Activated CD4-positive, alpha-beta T cell treated with anti-CD3 and anti-CD28 coated beads for 36 hours (primary cell): Measurements from ENCODE around the gene HBG2. TPM values are rescaled to one million over a fixed set of nuclear protein-coding genes. Genes with fewer than 3 reads are reported as not detected.

Source experiments
- ATAC-seq: fragments of 200-7000 bp; cut with Tn5 transposase; one replicate; pipeline ENCODE4 v1.10.0; 2021; ENCODE audit warnings: mild to moderate bottlenecking, moderate library complexity
- CTCF ChIA-PET: fragments of 350-600 bp; sonication (Branson Sonifier 250); formaldehyde crosslinking; loops from one replicate; lab custom pipeline; 2021; ENCODE audit warnings: antibody characterized with exemption; lab: Charles Lee
- POLR2A ChIA-PET: fragments of 350-600 bp; sonication (Branson Sonifier 250); formaldehyde crosslinking; loops from one replicate; lab custom pipeline; 2021; ENCODE audit warnings: antibody characterized with exemption, inconsistent platforms; lab: Charles Lee
- DNase-seq: peaks from one replicate; pipeline ENCODE4 v3.0.0-alpha.2; 2020
- H3K27ac Mint-ChIP-seq: one replicate; pipeline ENCODE4 v1.8.0; 2021; ENCODE audit warnings: mixed read lengths
- H3K27me3 Mint-ChIP-seq: one replicate; pipeline ENCODE4 v1.8.0; 2021; ENCODE audit warnings: mixed read lengths
- H3K36me3 Mint-ChIP-seq: one replicate; pipeline ENCODE4 v1.8.0; 2021; ENCODE audit warnings: low read depth, mixed read lengths
- H3K4me1 Mint-ChIP-seq: one replicate; pipeline ENCODE4 v1.8.0; 2021; ENCODE audit warnings: mixed read lengths
- H3K4me3 Mint-ChIP-seq: one replicate; pipeline ENCODE4 v1.8.0; 2021; ENCODE audit warnings: mild to moderate bottlenecking, moderate library complexity, mixed read lengths
- H3K9me3 Mint-ChIP-seq: one replicate; pipeline ENCODE4 v1.8.0; 2021; ENCODE audit warnings: low read depth, mixed read lengths
- intact Hi-C, 2 experiments: fragments of 100-400 bp; cut with DNase I in 1 of 2; cut with micrococcal nuclease in 1 of 2; formaldehyde crosslinking; loops; one replicate each; pipeline versions ENCODE4 v1.14.2 to v1.15.1; 2022 to 2024; cut with DNase I, micrococcal nuclease
- total RNA-seq, 2 experiments: library from RNA; stranded (reverse); gene quantifications; one replicate each; pipeline ENCODE4 v1.2.3, GENCODE V29; 2021

HBG2 gene
- total RNA-seq, 2 experiments from 2014 or later, result not detected

GRCh38 chr11:5246772-5247471 is 7.7 kb downstream of the HBG2 start:
- Mint-ChIP-seq H3K4me3 (no peak overlapping the region), H3K27me3 (peaks cover 6% of the 10 kb centered on the region), H3K9me3 (no peaks in the 10 kb centered on the region), H3K36me3 (no peaks in the 10 kb centered on the region), H3K4me1 (no peaks in the 10 kb centered on the region), H3K27ac (no peak overlapping the region)
- ATAC-seq (no peak), DNase-seq (no peak)
- CTCF ChIA-PET, result no interaction called here
- intact Hi-C loops, result no loop called here
- POLR2A ChIA-PET, result no interaction called here

DNA sequence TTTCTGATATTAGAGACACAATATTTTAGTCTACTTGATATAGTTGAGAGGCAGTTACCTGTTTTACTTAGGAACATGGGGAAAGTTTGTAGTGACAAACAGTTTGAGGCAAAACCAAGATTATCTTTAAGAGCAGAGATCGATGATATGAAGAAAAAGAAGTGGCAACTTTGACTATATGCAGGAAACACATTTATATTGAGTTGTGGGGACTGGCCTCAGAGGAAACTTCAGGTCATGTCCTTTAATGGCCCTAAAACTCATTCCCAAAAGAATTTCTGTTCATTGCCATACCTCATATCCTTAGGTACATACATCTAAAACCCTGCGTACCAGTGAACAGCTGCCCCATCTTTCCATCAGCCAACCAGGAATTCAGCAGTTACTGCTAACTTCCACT is 9.4 kb downstream of the HBG2 start:
- Mint-ChIP-seq H3K36me3 (no peaks in the 10 kb centered on the region), H3K27ac (no peak overlapping the region), H3K4me3 (no peak overlapping the region), H3K27me3 (peaks cover 6% of the 10 kb centered on the region), H3K9me3 (no peaks in the 10 kb centered on the region), H3K4me1 (no peaks in the 10 kb centered on the region)
- ATAC-seq (no peak), DNase-seq (no peak)
- POLR2A ChIA-PET, result no interaction called here
- intact Hi-C loops, result no loop called here
- CTCF ChIA-PET, result no interaction called here

DNA sequence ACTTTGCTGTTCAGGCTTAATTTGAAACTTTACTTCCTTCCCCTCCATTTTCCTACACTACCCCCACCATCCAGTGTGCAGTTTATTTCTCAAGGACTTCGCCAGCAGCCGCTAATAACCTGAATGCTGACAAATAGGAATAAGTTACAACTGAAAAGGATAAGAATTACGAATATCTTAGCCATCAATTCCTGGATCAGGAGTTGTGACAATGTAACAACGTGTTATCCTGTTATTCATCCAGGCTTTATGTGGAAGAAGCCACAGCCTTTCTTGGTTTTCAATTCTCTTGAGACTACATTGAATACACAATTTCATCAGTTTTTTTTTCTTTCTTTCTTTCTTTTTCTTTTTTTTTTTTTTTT is 10.8 kb downstream of the HBG2 start:
- ChIA-PET POLR2A (no interaction called here), CTCF (no interaction called here)
- Mint-ChIP-seq H3K27ac (no peak overlapping the region), H3K36me3 (no peaks in the 10 kb centered on the region), H3K4me3 (no peak overlapping the region), H3K4me1 (no peaks in the 10 kb centered on the region), H3K27me3 (peaks cover 4% of the 10 kb centered on the region), H3K9me3 (no peaks in the 10 kb centered on the region)
- DNase-seq (no peak), ATAC-seq (no peak)
- intact Hi-C loops, result no loop called here

GRCh38 chr11:5242933-5243815 is 11.4 kb downstream of the HBG2 start:
- intact Hi-C loops, result no loop called here
- Mint-ChIP-seq H3K4me3 (no peak overlapping the region), H3K27me3 (peaks cover 8% of the 10 kb centered on the region), H3K27ac (no peak overlapping the region), H3K4me1 (no peaks in the 10 kb centered on the region), H3K9me3 (no peaks in the 10 kb centered on the region), H3K36me3 (no peaks in the 10 kb centered on the region)
- DNase-seq (peak; percentile 9), ATAC-seq (no peak)
- CTCF ChIA-PET, result no interaction called here
- POLR2A ChIA-PET, result no interaction called here

DNA sequence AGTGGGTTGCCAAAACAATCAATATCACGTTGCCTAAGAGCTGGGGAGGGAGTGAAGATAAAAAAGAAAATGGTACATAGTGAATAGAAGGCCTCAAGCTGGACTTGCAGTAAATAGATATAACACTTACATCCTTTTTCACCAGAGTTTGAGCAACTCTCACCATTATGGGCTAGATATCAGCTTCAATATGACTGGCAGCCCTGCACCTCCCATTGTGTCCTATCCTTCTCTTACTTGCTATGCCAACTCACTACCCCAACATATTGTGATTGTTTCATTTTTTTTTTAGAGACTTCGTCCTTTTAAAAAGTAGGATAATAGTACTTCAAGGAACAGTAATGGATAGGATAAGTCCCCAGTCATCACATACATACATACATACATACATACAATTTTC is 12.4 kb downstream of the HBG2 start:
- Mint-ChIP-seq H3K27me3 (peaks cover 8% of the 10 kb centered on the region), H3K27ac (no peak overlapping the region), H3K9me3 (no peaks in the 10 kb centered on the region), H3K4me1 (no peaks in the 10 kb centered on the region), H3K36me3 (no peaks in the 10 kb centered on the region), H3K4me3 (no peak overlapping the region)
- CTCF ChIA-PET, result no interaction called here
- DNase-seq, result no peak
- intact Hi-C loops, result no loop called here
- no peak for ATAC-seq
- POLR2A ChIA-PET, result no interaction called here

- ChIA-PET CTCF (no interaction called here), POLR2A (no interaction called here)
- Mint-ChIP-seq H3K4me1 (no peaks in the 10 kb centered on the region), H3K4me3 (no peak overlapping the region), H3K36me3 (no peaks in the 10 kb centered on the region), H3K9me3 (no peaks in the 10 kb centered on the region), H3K27ac (no peak overlapping the region), H3K27me3 (peaks cover 8% of the 10 kb centered on the region)
- ATAC-seq (no peak), DNase-seq (no peak)
- intact Hi-C loops, result no loop called here
Measured at GRCh38 chr11:5241458-5241857, 13.1 kb downstream of the HBG2 start.

DNA sequence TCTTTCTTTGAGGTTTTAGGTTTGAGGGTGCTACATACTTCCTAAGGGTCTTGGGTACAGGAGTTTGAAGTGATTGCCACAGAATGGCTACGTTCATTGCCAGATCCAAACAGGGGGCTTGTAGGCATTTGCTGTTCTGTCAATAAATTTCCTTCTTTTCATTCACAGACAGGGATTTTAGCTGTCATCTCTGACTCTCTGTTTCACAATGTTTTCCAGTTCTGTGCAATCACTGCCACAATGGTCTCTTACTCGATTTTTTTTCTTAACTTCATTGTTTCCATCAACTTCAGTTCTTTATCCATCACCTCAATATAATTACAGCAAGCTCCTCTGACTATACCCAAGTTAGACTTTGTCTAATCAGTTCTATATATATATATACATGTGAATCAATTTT is 14.1 kb downstream of the HBG2 start:
- Mint-ChIP-seq H3K27me3 (peaks cover 8% of the 10 kb centered on the region), H3K9me3 (no peaks in the 10 kb centered on the region), H3K36me3 (no peaks in the 10 kb centered on the region), H3K4me1 (no peaks in the 10 kb centered on the region), H3K4me3 (no peak overlapping the region), H3K27ac (no peak overlapping the region)
- DNase-seq, result no peak
- no peak for ATAC-seq
- intact Hi-C loops, result no loop called here
- CTCF ChIA-PET, result no interaction called here
- POLR2A ChIA-PET, result no interaction called here

DNA sequence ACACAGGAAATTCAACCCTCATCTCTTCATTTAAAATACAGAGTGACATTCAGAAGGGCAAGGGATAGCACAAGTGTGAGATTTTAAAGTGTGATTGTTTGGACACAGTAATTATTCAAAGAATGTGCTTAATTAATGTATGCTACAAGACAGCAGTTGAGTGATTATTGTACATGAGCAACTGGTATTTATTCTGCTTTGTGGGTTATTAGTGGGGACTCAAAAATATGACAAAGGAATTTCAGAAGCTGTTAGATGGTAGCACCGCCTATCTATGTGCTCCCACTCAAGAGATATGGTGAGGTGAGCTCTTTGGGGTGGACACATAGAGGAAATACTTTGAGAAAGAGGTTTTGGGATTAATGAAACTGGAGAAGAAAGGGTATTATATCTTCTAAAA is 14.5 kb downstream of the HBG2 start:
- Mint-ChIP-seq H3K27ac (no peak overlapping the region), H3K4me3 (no peak overlapping the region), H3K27me3 (peaks cover 8% of the 10 kb centered on the region), H3K36me3 (no peaks in the 10 kb centered on the region), H3K4me1 (no peaks in the 10 kb centered on the region), H3K9me3 (no peaks in the 10 kb centered on the region)
- ChIA-PET POLR2A (no interaction called here), CTCF (no interaction called here)
- intact Hi-C loops, result no loop called here
- ATAC-seq (no peak), DNase-seq (no peak)

DNA sequence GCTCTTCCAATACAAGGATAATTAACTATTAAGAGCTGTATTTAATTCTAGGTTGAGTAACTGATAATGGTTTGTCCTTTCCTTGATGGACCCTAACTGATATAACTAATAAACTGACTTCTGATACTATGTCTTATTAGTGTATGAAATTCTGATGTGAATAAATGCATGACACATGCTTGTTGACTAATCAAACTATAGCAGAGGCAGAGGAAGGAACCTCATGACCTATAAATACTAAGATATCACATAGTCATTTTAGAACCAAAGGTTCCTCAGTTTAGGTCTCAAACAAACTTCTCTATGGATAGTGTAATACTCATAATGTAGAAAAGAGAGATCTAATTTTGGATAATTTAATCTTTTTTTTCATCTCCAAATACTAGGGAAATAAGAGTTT is 15.5 kb downstream of the HBG2 start:
- Mint-ChIP-seq H3K4me1 (no peaks in the 10 kb centered on the region), H3K27me3 (peaks cover 3% of the 10 kb centered on the region), H3K36me3 (no peaks in the 10 kb centered on the region), H3K4me3 (no peak overlapping the region), H3K9me3 (no peaks in the 10 kb centered on the region), H3K27ac (no peak overlapping the region)
- intact Hi-C loops, result no loop called here
- POLR2A ChIA-PET, result no interaction called here
- CTCF ChIA-PET, result no interaction called here
- no peak for ATAC-seq
- DNase-seq, result no peak

GRCh38 chr11:5238486-5238885 is 16.1 kb downstream of the HBG2 start:
- Mint-ChIP-seq H3K27me3 (peaks cover 3% of the 10 kb centered on the region), H3K4me1 (no peaks in the 10 kb centered on the region), H3K27ac (no peak overlapping the region), H3K36me3 (no peaks in the 10 kb centered on the region), H3K9me3 (no peaks in the 10 kb centered on the region), H3K4me3 (no peak overlapping the region)
- intact Hi-C loops, result no loop called here
- CTCF ChIA-PET, result no interaction called here
- POLR2A ChIA-PET, result no interaction called here
- DNase-seq (no peak), ATAC-seq (no peak)

- no peaks in the 10 kb centered on the region for H3K4me1 Mint-ChIP-seq
- ChIA-PET POLR2A (no interaction called here), CTCF (no interaction called here)
- no peaks in the 10 kb centered on the region for H3K9me3 Mint-ChIP-seq
- DNase-seq, result no peak
- H3K27me3 Mint-ChIP-seq, result peaks cover 3% of the 10 kb centered on the region
- intact Hi-C loops, result no loop called here
- no peaks in the 10 kb centered on the region for H3K36me3 Mint-ChIP-seq
- H3K27ac Mint-ChIP-seq, result no peak overlapping the region
- no peak for ATAC-seq
- no peak overlapping the region for H3K4me3 Mint-ChIP-seq
Measured at GRCh38 chr11:5237420-5237819, 17.2 kb downstream of the HBG2 start.

- ATAC-seq, result no peak
- no peak overlapping the region for H3K4me3 Mint-ChIP-seq
- H3K27ac Mint-ChIP-seq, result no peak overlapping the region
- H3K4me1 Mint-ChIP-seq, result no peaks in the 10 kb centered on the region
- POLR2A ChIA-PET, result no interaction called here
- peaks cover 5% of the 10 kb centered on the region for H3K27me3 Mint-ChIP-seq
- intact Hi-C loops, result no loop called here
- H3K36me3 Mint-ChIP-seq, result no peaks in the 10 kb centered on the region
- CTCF ChIA-PET, result no interaction called here
- H3K9me3 Mint-ChIP-seq, result no peaks in the 10 kb centered on the region
- DNase-seq, result no peak
Measured at GRCh38 chr11:5235364-5236095, 19.1 kb downstream of the HBG2 start.
